RWPE2 (cell line): ENCODE measurements around the gene CHST15.

Source experiments
- ATAC-seq: fragments of 200-7000 bp; cut with Tn5 transposase; 3 replicates; pipeline ENCODE4 v1.9.1; 2021; ENCODE audit warnings: low read depth
- DNase-seq: peaks from one replicate; pipeline ENCODE4 v3.0.0-alpha.2; 2020; ENCODE audit warnings: low spot score
- H3K27ac ChIP-seq: fragments of 450-650 bp; 2 replicates; pipeline ENCODE4 v1.5.1; 2017; ENCODE audit warnings: mild to moderate bottlenecking; ENCODE audit not compliant: poor library complexity, severe bottlenecking
- H3K27me3 ChIP-seq: fragments of 250-450 bp; sonication (Bioruptor Pico); 2 replicates; pipeline ENCODE4 v1.5.1; 2021; ENCODE audit warnings: mild to moderate bottlenecking, moderate library complexity; ENCODE audit not compliant: insufficient read depth, poor library complexity, severe bottlenecking
- H3K36me3 ChIP-seq: fragments of 250-450 bp; sonication (Bioruptor Pico); 2 replicates; pipeline ENCODE4 v1.5.1; 2020; ENCODE audit warnings: low read depth, mild to moderate bottlenecking, moderate library complexity
- H3K4me1 ChIP-seq: fragments of 250-450 bp; sonication (Bioruptor Pico); 2 replicates; pipeline ENCODE4 v1.5.1; 2021; ENCODE audit warnings: mild to moderate bottlenecking, moderate library complexity; ENCODE audit not compliant: insufficient read depth, poor library complexity, severe bottlenecking
- H3K4me3 ChIP-seq: fragments of 250-450 bp; sonication (Bioruptor Pico); 2 replicates; pipeline ENCODE4 v1.5.1; 2021; ENCODE audit warnings: mild to moderate bottlenecking, moderate library complexity; ENCODE audit not compliant: severe bottlenecking
- H3K9me3 ChIP-seq: fragments of 250-450 bp; sonication (Bioruptor Pico); 2 replicates; pipeline ENCODE4 v1.5.1; 2021; ENCODE audit warnings: mild to moderate bottlenecking, moderate library complexity; ENCODE audit not compliant: severe bottlenecking
- TF ChIP-seq, protein P1 (sequence below): fragments of 450-650 bp; IDR thresholded peaks from one replicate; pipeline ENCODE4 v1.5.1; 2017; ENCODE audit warnings: mild to moderate bottlenecking, moderate library complexity; ENCODE audit not compliant: poor library complexity, severe bottlenecking

Gene CHST15

DNA sequence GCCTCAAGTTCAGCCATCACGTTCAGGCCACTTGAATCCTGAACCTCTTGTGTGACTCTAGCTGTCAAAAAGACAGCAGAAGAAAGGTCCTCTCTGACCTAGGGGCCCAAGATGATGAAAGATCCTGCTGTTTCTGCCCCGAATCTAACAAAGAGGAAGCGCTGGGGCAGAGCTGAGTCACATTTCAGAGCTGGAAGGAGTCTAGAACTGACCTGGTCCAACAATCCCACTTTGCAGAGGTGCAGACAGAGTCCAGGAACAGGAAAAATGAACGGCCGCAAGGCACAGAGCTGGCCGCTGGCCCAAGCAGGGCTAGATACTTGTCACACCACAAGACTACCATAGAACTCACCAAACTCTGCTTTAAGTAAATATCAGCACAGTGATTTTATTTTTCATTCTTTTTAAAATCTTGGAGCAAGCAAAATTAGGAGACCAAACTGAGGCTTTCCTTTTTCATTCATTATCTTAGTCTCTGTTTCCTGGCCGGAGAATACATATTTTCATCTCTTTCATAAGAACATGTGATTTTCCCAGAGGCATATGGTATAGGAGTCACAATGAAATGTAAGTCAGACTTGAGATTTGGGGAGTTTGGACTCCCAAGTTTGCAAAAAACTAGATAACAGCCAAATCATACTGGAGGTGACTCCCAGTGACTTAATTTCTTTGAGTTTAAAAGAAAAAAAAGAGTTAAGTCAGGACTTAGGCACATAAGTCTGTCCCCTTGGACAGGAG, 52.8 kb downstream of the CHST15 start:
- Histone ChIP-seq H3K9me3 (no peaks in the 10 kb centered on the region), H3K36me3 (peaks cover 44% of the 10 kb centered on the region), H3K27me3 (no peaks in the 10 kb centered on the region), H3K4me1 (peaks cover 7% of the 10 kb centered on the region), H3K4me3 (no peak overlapping the region), H3K27ac (no peak overlapping the region)
- ATAC-seq (no peak), DNase-seq (no peak)
- TF ChIP-seq, protein P1, sequence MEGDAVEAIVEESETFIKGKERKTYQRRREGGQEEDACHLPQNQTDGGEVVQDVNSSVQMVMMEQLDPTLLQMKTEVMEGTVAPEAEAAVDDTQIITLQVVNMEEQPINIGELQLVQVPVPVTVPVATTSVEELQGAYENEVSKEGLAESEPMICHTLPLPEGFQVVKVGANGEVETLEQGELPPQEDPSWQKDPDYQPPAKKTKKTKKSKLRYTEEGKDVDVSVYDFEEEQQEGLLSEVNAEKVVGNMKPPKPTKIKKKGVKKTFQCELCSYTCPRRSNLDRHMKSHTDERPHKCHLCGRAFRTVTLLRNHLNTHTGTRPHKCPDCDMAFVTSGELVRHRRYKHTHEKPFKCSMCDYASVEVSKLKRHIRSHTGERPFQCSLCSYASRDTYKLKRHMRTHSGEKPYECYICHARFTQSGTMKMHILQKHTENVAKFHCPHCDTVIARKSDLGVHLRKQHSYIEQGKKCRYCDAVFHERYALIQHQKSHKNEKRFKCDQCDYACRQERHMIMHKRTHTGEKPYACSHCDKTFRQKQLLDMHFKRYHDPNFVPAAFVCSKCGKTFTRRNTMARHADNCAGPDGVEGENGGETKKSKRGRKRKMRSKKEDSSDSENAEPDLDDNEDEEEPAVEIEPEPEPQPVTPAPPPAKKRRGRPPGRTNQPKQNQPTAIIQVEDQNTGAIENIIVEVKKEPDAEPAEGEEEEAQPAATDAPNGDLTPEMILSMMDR, result no peak

DNA sequence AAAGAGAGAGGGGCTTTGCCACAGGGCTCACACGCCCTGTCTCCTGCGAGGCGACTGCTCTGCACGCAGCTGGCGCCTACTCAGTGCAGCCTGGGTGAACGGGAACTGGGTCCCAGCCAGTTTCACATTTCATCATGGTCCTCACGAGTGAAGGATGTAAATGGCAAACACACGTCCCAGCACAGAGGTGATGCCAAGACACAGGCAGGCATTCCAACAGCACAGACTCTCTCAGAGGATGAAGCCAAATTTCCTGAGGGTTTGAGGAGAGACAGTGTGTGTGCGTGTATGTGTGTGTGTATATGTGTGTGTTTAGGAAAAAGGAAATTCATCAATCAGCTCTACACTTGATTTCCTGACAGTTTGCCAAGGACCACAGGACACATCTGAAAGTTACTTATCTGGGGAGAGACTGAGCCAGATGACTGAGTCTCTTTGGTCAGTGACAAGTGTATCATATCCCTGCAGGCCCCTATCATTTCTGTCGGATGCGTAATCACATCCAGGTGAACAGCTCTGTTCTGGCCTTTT, 53.9 kb downstream of the CHST15 start:
- H3K27me3 ChIP-seq, result no peaks in the 10 kb centered on the region
- peaks cover 7% of the 10 kb centered on the region for H3K4me1 ChIP-seq
- TF ChIP-seq, protein P1, result no peak
- ATAC-seq (no peak), DNase-seq (no peak)
- H3K9me3 ChIP-seq, result no peaks in the 10 kb centered on the region
- peaks cover 38% of the 10 kb centered on the region for H3K36me3 ChIP-seq
- H3K27ac ChIP-seq, result no peak overlapping the region
- H3K4me3 ChIP-seq, result no peak overlapping the region

DNA sequence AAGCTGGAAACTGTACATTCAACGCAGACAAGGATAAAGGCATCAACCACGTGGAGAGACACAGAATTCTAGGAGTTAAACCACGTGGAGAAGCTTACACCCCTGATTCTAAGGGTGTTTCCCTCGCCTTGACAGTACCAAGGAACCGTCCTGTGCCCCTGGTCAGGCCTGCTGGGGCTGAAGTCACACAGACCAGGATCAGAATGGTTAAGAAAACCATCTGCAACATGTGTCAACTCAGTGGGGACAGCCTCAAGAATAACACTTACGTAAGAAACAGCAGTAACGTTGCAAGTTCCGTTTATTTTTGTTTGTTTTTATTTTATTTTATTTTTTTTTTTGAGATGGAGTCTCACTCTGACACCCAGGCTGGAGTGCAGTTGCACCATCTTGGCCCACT, 55.6 kb downstream of the CHST15 start:
- no peaks in the 10 kb centered on the region for H3K4me1 ChIP-seq
- TF ChIP-seq, protein P1, result no peak
- H3K9me3 ChIP-seq, result no peaks in the 10 kb centered on the region
- no peaks in the 10 kb centered on the region for H3K27me3 ChIP-seq
- H3K4me3 ChIP-seq, result no peak overlapping the region
- no peak overlapping the region for H3K27ac ChIP-seq
- no peak for ATAC-seq
- peaks cover 35% of the 10 kb centered on the region for H3K36me3 ChIP-seq
- DNase-seq, result no peak

DNA sequence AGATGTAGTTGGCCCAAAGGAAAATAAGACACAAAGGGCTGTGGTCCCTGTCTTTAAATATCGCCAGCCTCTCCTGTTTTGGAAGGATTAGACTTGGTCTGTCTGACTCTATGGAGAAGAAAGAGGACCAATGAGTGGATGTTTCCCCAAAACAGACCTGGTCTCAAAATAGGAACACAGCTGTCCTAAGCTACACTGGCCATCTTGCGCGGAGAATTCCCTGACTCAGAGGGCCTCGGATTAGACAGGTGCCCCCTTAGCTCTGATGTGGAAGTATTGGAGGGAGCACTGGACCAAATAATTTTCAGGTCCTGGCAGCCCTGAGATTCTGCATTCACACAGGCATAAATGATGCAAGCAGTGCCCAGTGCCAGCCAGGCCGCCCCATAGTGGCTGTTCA, 56.1 kb downstream of the CHST15 start:
- H3K27ac ChIP-seq, result no peak overlapping the region

DNA sequence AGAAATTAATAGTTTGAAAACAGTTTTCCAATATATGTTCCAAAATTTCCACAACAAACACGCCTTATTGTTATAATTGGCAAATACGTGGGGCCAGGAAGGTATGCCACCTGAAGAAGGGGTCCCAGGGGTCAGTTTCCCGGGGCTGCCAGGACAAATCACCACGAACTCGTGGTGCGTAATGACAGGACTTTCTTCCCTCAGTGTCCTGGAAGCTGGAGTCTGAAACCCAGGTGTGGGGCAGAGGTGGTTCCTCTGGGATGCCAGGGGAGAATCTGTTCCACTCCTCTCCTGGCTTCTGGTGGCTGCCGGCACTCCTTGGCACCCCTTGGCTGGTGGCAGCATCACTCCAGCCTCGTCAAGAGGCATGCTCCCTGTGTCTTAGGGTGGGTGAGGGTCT, 56.7 kb downstream of the CHST15 start:
- H3K4me3 ChIP-seq, result no peak overlapping the region
- H3K27ac ChIP-seq, result no peak overlapping the region
- TF ChIP-seq, protein P1, result no peak
- DNase-seq (no peak), ATAC-seq (no peak)
- no peaks in the 10 kb centered on the region for H3K9me3 ChIP-seq
- no peaks in the 10 kb centered on the region for H3K4me1 ChIP-seq
- no peaks in the 10 kb centered on the region for H3K27me3 ChIP-seq
- peaks cover 30% of the 10 kb centered on the region for H3K36me3 ChIP-seq

More for the DNA sequence above, 56.1 kb downstream of the CHST15 start:
- DNase-seq (no peak), ATAC-seq (no peak)
- TF ChIP-seq, protein P1, result no peak
- no peaks in the 10 kb centered on the region for H3K9me3 ChIP-seq
- H3K4me3 ChIP-seq, result no peak overlapping the region
- peaks cover 35% of the 10 kb centered on the region for H3K36me3 ChIP-seq
- no peaks in the 10 kb centered on the region for H3K27me3 ChIP-seq
- H3K4me1 ChIP-seq, result no peaks in the 10 kb centered on the region
